Measurements from ENCODE around the gene CITED4. TPM values are rescaled to one million over a fixed set of nuclear protein-coding genes. Genes with fewer than 3 reads are reported as not detected.

Gene CITED4
- total RNA-seq (2022; extraction: Qiagen RNA extraction) = 38.6 to 112 TPM (median 97.2 TPM) in 5 replicates

GRCh38 chr1:40862008-40862863, at the start of gene CITED4:
TSS of gene CITED4 (minus strand) at chr1:40862363. CDS start at chr1:40862127, 236 bp downstream.

Other genes with a start within 250 kb of the CITED4 start
- 0.83 to 1.4 TPM (median 1.0 TPM) in 5 replicates for gene RIMS3, start 196.7 kb downstream of the CITED4 start, total RNA-seq (2022; extraction: Qiagen RNA extraction)
- gene NFYC, start 170.7 kb downstream of the CITED4 start, total RNA-seq (2022; extraction: Qiagen RNA extraction) = 36.3 to 41.8 TPM (median 37.8 TPM) in 5 replicates
- 0.18 to 0.33 TPM (median 0.27 TPM) in 5 replicates for gene KCNQ4, start 78.6 kb downstream of the CITED4 start, total RNA-seq (2022; extraction: Qiagen RNA extraction)
- 80.1 to 122 TPM (median 91.9 TPM) in 5 replicates for gene CTPS1, start 117.3 kb upstream of the CITED4 start, total RNA-seq (2022; extraction: Qiagen RNA extraction)
- 0.02 to 0.06 TPM (median 0.05 TPM) in 3 of 5 replicates, not detected in the others for gene SLFNL1, start 159.4 kb upstream of the CITED4 start, total RNA-seq (2022; extraction: Qiagen RNA extraction)